GF-D8 (cell line): Measurements from ENCODE around the gene MCOLN3.
A peak's percentile ranks its signal among the peaks of the same experiment; 100 is the strongest.

Experiments used
- DNase-seq: peaks from one replicate; lab custom pipeline; 2025; lab: John Stamatoyannopoulos, UW

The MCOLN3 gene

DNA sequence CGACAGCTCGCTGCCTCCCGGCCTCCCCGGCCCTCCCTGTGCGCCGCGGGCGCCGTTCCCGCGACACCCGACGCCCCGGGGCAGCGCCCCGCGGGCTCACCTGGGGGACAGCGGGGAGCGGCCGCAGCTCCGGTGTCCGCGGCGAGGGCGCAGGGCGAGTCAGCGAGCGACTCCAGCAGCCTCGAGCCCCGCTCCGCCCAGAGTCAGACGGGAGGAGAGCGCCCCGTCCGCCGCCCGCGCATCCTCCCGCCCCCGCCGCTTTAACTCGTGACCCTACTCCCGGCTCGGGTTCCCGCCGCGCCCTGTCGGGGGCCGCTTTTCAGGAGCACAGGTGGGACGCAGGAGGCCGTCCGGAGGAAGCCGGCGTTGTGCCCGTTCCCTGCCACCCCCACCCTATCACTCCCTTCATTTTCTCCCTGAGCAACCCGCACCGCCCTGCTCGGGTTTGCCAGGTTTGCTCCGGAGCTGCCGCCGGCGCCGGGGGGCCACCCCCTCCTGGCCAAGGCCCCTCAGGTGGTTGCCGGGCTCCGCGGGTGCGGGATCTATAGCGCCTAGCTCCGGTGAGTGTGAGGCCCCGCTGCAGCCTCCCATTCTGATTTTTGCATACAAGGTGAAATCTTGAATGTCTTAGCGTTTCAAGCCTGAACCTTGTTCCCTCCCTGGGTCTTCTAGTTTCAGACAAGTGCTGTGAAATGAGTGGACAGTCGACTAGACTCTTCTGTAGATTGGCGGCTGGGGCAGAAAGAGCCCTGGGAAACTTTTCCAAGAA is at the start of gene MCOLN3:
Gene MCOLN3, minus strand, starts transcription at position 205 of the 769 bp plus-strand sequence. CDS start 3,140 bp downstream, outside the sequence.
- no peak for DNase-seq

DNA sequence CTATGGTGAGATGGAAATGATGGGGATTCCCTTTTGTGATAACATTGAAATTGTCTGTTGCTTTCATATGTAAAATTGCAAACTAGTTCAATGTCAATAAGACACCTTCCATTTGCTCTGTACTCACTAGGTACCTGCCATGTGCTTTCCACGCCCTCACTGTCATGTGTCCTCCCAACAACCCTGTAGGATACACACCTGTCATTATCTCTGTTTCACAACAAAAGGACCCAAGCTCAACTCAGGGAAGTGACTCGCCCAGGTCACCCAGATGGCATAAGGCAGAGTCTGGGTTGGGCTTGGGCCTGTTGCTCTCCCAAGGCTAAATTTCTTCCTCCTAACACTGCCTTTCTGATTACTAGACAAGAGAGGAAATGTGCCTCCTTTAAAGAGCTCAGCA is 45.3 kb upstream of the MCOLN3 start:
- no peak for DNase-seq

GRCh38 chr1:85091671-85092280 is 43.5 kb upstream of the MCOLN3 start:
- DNase-seq, result peak; percentile 56

DNA sequence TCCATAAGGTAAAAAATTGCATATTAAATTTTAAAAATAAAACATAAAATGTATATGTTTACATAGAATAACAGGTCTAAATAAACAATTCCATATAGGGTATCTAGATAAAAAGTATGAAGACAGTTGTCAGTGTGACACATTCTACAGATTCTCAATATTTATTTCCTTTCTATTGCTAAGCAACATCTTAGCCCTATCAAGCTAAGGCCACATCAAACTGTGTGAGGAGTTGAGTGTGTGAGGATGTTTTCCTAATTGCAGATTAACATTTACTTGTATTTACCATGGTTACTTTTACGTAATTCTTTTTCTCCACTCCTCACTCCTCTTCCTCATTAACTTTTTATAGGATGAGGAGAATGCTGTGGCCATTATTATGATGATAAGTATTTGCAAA is 41.9 kb upstream of the MCOLN3 start:
- DNase-seq, result no peak

DNA sequence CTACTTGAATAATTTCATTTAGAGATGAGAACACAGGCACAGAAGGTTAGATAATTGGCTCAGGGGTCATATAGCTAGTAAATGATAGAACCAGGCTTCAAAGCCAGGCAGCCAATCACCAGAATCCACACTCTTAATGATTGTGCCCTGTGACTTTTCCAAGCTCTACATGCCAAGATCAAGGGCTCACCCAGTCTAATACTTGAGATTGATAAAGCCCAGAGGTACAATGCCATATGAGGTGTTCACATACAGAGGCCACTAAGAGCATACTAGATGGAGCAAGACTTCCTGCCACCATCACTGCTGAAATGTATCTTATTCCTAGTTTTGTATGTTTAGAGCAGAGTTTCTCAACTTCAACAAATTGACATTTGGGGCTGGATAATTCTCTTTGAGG is 40.9 kb upstream of the MCOLN3 start:
- DNase-seq, result no peak

GRCh38 chr1:85088408-85088784 is 40.1 kb upstream of the MCOLN3 start:
- DNase-seq, result no peak

- no peak for DNase-seq
Measured at GRCh38 chr1:85087659-85088407, 39.5 kb upstream of the MCOLN3 start.

- DNase-seq, result no peak
Measured at GRCh38 chr1:85085417-85085816, 37.1 kb upstream of the MCOLN3 start.

GRCh38 chr1:85078903-85079302 is 30.6 kb upstream of the MCOLN3 start:
- DNase-seq, result no peak

DNA sequence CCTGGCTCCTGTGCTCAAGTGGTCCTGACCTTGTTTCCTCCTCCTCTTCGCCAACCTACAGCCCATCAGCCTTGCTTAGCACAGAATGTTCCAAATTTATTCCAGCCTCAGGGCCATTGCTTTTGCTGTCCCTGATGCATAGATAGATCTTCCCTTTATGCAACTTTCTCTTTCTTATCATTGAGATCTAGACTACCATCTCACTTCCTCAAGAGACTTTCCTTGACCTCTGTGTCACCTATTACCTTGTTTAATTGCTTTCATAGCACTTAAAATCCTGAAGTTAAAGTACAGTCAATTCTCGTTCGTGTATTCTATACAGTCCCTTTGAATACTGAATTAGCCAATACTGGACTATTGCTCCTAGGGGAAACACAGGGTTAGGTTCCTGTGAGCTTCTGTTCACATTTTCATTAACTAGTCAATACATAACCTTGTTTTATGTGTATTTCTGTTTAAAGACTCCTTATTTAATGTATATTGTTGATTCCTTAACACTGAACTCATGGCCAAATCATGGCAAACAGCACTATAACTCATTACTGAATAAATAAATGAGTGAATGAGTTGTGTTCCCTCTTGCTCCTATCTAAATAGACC is 26.2 kb upstream of the MCOLN3 start:
- no peak for DNase-seq

DNA sequence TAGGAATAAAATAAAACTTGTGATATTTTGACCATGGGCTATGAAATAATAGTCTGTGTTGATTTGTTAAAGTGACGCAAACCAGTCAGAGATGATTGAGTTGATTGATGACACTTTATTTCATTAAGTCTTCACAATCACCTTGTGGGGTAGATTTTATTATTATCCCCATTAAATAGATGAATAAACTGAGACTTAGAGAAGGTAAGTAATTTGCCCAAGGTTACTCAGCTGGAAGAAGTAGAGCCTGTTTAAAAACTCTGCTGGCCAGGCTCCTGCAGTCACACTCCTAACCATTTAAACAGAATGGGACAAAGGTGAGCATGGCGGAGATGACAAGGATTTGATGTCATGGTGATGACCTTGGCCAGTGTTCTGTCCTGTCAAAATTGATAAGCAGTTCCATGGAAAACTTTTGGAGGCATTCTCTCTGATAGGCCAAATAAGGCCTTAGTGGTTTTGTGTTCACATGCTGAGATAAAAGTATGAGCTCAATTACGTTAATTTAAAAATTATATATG is 22.7 kb upstream of the MCOLN3 start:
- DNase-seq, result no peak

GRCh38 chr1:85068846-85069245 is 20.5 kb upstream of the MCOLN3 start:
- DNase-seq, result no peak

- DNase-seq, result no peak
Measured at GRCh38 chr1:85065550-85065949, 17.2 kb upstream of the MCOLN3 start.

DNA sequence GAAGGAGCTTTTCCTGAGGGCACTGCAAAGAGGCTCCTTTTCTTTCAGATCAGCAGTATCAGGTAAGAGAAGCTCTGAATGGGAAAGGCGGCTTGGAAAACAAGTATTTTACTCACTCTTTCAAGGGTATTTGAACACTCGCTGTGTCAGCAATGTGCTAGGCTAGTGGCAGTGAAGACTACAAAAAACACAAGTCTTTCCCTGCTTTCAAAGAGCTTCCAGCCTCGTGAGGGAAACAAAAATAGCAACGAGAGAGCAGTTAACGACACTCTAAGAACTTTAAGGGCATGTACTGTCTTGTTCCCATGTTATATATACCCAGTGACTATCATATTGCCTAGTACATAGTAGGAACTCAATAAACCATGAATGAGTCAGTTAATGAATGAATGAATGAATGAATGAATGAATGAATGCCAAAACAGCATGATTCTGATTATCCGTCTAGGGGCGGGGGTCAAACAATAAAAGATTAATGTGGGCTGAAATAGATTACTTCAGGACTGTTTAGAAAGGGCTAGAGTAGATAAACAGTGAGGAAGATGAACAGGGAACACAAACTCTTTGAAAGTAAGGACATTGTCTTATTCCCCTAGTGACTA is 14.2 kb upstream of the MCOLN3 start:
- DNase-seq, result no peak

- DNase-seq, result no peak
Measured at GRCh38 chr1:85061711-85062424, 13.6 kb upstream of the MCOLN3 start.

GRCh38 chr1:85060038-85060437 is 11.7 kb upstream of the MCOLN3 start:
- DNase-seq, result no peak

DNA sequence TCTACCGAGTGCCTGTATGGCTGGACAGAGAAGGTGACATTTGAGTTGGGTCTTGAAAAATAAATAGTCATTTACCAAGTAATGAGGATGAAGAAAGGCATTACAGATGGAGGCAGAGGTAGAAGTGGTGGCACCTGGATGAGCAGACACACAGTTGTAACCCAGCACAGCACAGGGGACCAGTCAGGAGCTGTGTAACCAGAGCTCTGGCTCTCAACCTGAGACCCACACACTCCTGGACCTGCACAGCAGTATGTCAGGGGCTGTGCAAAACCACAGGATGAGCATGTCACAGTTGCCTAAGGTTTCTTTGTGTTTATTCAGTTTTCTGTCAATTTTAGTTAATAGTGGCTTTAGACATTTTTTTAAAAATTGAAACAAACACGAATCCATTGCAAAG is 11.3 kb upstream of the MCOLN3 start:
- no peak for DNase-seq

GRCh38 chr1:85058786-85059185 is 10.5 kb upstream of the MCOLN3 start:
- DNase-seq, result no peak

- DNase-seq, result no peak
Measured at GRCh38 chr1:85058311-85058710, 10.0 kb upstream of the MCOLN3 start.

GRCh38 chr1:85054664-85055063 is 6.4 kb upstream of the MCOLN3 start:
- no peak for DNase-seq

DNA sequence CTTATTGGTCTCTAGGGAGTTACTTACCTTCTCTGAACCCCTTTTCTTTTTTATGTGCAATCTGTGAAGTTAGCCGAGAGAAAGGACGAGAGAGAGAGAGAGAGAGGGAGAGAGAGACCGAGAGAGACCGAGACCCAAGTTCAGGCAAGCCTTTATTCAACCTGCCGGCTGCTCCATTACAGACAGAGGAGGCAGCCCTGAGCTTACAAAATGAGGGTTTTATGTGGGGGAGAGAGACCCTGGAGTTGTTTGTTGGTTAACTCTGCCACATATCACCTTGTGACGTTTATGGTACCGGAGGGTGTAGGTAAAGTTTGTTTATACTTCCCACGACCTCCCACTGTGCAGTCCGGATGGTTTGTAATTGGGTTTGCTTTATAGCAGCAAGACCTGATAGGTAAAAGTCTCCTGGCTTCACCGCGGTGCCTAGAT is 1.5 kb upstream of the MCOLN3 start:
- DNase-seq, result no peak
